Loucy (cell line): ENCODE results near the gene CYP26B1.

ENCODE experiments used
- EZH2phosphoT487 ChIP-seq: fragments of 200-600 bp; IDR thresholded peaks from 2 replicates; pipeline ENCODE4 v1.6.1; 2018; ENCODE audit warnings: antibody characterized with exemption, mild to moderate bottlenecking, moderate library complexity, borderline replicate concordance
- TF ChIP-seq, protein P1 (sequence below): fragments of 200-600 bp; sonication (generic); conservative IDR thresholded peaks from 2 replicates; pipeline ENCODE4 v1.5.1; 2014; ENCODE audit warnings: mild to moderate bottlenecking, antibody characterized with exemption, low read length

DNA sequence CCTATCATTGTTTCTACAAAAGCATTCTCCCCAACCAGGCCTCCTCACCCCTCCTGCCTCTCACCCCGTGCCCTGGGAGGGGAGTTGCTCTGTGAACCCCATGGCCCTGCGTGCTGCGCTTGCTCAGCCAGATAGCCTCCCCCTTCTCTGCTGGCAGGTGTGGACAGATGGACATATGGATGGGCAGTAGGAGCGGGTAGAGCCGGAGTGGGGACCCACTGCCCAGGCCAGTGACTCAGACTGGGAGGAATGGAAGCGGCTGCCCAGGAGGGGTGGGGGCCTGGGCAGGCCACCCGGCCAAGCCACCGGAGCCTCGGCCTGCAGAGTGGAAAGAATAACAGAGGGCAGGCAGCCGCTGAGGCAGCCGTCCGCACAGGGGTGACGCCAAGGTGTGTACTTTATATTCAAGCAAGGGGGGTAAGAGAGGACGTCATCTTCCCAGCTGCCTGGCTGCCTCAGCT is 8.7 kb downstream of the CYP26B1 start:
- TF ChIP-seq, protein P1, sequence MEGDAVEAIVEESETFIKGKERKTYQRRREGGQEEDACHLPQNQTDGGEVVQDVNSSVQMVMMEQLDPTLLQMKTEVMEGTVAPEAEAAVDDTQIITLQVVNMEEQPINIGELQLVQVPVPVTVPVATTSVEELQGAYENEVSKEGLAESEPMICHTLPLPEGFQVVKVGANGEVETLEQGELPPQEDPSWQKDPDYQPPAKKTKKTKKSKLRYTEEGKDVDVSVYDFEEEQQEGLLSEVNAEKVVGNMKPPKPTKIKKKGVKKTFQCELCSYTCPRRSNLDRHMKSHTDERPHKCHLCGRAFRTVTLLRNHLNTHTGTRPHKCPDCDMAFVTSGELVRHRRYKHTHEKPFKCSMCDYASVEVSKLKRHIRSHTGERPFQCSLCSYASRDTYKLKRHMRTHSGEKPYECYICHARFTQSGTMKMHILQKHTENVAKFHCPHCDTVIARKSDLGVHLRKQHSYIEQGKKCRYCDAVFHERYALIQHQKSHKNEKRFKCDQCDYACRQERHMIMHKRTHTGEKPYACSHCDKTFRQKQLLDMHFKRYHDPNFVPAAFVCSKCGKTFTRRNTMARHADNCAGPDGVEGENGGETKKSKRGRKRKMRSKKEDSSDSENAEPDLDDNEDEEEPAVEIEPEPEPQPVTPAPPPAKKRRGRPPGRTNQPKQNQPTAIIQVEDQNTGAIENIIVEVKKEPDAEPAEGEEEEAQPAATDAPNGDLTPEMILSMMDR: no peak
- TF ChIP-seq EZH2phosphoT487: no peak
